DMS114 treated with DMSO at 0.1 percent for 48 hours (cell line): ENCODE measurements around the gene ITPRIPL1.

Source experiments
- DNase-seq: peaks from one replicate; lab custom pipeline; 2025; ENCODE audit not compliant: unreplicated experiment; lab: John Stamatoyannopoulos, UW

Gene ITPRIPL1

GRCh38 chr2:96353606-96354101, 28.5 kb downstream of the ITPRIPL1 start:
- no peak for DNase-seq

DNA sequence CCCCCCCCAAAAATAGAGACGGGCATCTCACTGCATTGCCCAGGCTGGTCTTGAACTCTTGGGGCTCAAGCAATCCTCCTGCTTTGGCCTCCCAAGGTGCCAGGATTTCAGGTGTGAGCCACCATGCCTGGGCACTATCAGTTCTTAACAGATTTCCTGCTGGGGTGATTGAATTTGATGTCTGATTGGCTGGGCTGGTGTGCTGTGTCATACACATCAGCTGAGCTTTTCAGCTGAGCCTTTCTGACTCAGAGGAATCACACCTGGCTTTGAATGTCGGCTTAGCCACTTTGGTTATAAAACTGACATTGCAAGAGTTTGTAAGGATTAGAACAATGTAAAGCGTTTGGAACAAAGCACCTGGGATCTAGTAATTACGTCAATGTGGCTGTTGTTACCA, 29.4 kb downstream of the ITPRIPL1 start:
- DNase-seq: no peak

- no peak for DNase-seq
These were observed 31.8 kb downstream of the ITPRIPL1 start for GRCh38 chr2:96356889-96357288.

- no peak for DNase-seq
These were observed 34.2 kb downstream of the ITPRIPL1 start for GRCh38 chr2:96359310-96359709.

DNA sequence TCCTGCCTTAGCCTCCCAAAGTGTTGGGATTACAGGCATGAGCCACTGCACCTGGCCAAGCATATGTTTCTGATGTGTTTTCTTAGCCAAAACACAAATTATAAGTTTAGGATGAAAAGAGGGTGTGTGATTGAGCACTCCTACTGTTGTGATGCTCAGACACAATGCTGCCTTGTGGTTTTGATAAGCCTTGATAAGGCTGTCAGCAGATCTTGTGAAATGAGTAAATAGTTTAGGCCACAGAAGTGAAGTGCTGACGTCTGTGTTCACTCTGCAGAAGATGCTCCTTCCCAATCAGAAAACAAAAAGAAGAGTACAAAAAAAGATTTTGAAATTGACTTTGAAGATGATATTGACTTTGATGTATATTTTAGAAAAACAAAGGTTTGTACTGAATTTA, 34.7 kb downstream of the ITPRIPL1 start:
- no peak for DNase-seq

GRCh38 chr2:96361751-96362150, 36.6 kb downstream of the ITPRIPL1 start:
- DNase-seq: no peak

DNA sequence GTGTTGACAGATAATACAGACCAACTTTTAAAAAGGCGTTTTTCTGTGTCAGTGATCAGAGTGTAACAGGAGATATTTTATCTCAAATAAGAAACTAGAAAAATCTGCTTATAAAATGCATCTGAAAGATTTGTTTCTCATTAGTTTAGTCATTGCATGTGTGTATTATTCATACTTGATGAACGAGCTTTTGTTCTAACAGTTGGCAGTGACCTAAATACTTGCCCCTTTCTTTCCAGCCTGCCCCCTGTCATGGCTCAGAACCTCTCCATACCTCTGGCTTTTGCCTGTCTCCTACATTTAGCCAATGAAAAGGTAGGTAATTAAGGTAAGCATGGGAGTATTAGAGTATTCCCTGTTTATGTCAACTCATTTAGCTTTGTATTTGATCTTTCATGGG, 44.1 kb downstream of the ITPRIPL1 start:
- DNase-seq: no peak

- DNase-seq: no peak
These were observed 49.3 kb downstream of the ITPRIPL1 start for GRCh38 chr2:96374211-96374951.
